ENCODE data around the gene LRG1.
A peak's percentile ranks its signal among the peaks of the same experiment; 100 is the strongest.

The LRG1 gene

DNA sequence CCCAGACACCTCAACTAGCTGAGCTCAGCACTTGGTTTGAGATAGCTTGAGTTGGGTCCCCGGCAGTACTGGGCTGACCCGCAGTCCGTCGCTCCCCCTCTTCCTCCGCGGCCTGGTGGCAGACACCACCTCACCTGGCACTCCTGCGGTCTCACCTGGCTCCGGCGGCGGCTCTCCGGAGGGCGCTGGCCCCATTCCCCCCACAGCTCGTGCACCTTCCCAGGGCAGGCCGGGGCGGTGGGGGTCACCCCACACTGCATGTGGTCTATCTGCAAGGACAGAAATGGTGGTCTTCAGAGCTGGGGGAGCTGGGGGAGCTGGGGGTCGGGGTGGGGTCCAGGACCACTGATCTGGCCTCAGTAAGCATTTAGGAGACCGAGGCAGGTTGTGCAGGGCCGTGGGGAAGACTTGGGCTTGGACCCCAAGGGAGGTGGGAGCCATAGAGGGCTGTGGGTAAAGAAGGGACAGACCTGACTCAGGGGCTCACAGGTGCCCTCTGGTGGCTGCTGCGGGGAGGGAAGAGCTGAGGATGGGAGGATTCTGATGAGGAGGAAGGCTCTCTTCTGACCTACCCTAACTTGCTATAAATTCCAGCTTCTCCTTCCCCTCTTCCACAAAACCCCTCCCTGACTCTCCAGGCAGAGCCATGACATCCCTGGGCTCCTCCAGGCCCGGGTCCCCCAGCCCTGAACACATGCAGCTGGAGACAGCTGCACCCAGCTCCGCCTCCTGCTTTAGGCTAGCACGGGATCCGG lies 14.9 kb downstream of the LRG1 start:
- DNase-seq: peak; percentile 80 to 82

DNA sequence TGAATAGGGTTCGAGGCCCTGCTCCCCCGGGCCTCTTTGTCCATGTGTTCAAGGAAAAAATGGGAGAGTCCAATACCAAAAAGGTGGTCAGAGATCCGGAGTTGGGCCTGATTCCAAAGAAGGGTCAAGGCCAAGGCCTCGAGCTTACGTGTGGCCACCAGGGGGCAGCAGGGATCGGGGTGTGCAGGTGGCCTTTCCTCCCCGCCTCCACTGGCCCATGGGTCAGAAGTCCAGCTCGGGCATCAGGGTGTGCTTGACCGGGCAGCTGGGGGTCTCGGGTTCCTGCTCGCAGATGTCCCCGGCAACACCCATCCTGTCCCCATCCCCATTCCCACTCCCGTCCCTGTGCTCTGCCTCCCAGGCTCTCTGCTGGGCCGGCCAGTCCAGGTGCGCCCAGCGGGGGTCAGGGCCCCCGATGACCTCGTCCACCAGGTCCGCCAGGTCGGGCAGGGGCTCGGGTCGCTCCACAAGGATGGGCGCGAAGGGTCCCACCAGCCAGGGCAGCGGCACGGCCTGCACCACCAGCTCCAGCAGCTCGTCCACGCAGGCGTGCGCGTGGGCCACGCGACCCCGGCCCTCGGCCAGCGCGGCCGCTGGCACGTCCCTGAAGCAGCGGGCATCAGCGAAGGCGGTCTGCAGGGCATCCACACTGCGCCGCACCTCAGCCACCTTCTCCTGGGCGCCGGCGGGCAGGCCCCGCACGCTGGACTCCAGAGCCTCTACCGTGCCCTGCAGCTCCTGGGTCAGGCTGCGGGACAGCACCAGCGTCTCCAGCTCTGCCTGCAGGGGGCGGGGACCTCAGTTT lies 16.3 kb downstream of the LRG1 start:
- peak; percentile 37 to 42 for DNase-seq

DNA sequence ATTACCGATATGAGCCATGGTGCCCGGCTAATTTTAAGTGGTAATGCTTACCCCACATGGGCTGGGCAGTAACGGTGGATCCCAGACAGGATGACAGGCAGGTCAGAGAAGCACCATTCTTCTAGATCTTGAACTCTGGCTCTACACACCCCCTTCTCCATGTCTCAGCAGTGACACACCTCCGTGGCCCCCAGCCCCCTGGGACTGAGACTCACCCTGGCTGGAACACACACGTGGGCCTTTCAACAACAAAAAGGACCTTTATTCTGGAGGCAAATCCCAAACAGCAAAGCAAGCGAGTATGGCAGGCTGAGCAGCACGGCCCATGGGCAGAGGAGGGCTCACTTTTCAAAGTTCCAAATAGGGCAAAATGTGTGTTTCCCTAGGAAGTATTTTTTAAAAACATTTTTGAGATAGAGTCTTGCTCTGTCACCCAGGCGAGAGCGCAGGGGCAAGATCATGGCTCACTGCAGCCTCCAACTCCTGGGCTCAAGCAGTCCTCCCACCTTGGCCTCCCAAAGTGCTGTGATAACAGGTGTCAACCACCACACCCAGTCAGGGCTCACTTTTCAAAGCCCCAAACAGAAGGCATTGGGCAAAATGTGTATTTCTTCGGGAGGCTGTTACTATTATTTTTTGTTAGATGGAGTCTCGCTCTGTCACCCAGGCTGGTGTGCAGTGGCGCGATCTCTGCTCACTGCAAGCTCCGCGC lies 17.4 kb downstream of the LRG1 start:
- no peak for DNase-seq

DNA sequence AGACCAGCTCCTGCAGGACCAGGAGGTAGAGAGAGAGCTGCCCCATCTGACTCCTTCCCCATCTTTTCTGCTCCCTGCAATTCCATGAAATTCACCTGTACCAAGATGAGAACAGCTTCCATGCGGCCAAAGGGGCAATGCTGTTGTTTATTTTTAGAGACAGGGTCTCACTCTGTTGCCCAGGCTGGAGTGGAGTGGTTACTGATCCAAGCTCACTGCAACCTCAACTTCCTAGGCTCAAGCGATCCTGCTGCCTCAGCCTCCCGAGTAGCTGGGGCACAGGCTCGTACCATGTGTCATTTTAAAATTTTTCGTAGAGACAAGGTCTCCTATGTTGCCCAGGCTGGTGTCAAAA lies 18.0 kb downstream of the LRG1 start:
- DNase-seq: no peak

DNA sequence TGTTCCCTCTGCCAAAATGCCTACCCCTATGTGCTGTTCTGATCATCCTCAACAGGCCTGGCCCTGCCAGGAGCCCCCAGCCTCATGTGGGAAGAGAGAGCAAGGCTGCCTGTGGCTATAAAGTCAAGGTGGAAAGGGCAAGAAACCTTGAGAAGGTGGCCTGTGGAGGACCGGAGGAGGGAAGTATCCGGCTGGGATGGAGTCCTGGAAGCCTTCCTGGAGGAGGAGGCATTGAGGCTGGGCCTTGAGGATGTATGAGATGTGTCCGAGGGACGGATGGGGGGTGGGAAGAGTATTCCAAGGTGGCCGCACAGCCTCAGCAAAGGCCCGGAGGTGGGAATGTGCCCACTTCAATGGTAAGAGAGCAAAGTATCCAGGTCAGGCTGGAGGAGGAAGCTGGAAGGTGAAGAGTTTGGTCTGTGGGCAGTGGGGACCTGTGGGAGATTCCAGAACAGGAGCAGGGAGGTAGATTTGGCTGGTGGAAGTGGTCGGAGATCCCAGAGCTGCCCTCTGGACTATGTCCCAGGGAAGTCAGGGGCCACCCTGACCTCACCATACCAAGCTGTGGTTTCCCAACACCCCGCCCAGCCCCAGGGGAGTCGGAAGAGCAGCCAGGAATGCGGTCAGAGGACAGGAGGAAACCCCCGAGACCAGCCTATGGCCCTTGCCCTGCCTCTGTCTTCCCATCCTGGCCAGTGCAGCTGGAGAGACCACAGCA lies 18.5 kb downstream of the LRG1 start:
- no peak for DNase-seq

DNA sequence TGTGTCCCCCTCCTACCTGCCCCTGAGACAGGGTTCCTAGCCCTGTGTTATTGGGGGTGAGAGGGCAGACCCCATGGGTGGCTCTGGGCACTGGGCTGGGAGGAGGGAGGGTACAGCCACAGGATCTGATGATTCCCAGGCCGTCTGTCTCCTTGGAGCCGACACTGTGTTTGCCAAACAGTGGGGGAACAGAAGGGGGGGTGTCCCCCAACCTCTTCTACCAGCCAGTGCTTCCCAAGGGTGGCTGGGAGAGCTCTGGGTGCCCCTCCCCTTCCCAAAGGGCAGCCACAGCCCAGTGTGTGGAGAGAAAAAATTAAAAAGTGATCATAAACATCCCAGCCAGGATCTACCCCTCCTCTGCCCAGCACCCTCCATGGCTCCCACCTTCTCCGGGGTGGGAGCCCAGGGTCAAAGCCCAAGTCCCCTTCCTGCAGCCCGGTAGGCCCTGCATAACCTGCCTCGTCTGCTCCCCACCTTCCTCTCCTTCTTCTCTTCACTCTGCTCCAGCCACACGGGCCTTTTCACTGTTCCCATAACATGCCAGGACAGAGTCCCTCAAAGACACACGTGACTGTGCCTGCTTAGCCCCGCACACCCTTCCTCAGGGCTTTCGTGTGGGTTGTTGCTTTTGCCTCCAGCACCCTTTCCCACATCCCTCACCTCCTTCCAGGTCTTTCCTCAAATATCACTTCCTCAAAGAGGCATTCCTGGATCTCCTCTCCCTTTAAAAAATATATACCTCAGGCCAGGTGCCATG lies 20.1 kb downstream of the LRG1 start:
- DNase-seq: no peak

DNA sequence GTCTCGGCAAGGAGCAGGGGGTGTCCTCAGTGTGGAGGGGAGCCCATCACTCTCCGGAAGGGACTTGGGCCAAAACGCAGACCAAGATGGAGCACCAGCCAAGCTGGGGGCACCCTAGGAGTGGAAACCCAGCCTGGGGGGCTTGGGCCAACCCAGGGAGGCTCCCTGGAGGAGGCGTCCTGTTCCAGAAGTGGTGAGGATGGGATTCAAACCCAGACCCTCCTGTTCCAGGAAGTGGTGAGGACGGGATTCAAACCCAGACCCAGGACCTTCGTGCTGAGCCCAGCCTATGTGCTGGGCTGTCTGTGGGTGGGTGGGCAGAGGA lies 20.7 kb downstream of the LRG1 start:
- no peak for DNase-seq

DNA sequence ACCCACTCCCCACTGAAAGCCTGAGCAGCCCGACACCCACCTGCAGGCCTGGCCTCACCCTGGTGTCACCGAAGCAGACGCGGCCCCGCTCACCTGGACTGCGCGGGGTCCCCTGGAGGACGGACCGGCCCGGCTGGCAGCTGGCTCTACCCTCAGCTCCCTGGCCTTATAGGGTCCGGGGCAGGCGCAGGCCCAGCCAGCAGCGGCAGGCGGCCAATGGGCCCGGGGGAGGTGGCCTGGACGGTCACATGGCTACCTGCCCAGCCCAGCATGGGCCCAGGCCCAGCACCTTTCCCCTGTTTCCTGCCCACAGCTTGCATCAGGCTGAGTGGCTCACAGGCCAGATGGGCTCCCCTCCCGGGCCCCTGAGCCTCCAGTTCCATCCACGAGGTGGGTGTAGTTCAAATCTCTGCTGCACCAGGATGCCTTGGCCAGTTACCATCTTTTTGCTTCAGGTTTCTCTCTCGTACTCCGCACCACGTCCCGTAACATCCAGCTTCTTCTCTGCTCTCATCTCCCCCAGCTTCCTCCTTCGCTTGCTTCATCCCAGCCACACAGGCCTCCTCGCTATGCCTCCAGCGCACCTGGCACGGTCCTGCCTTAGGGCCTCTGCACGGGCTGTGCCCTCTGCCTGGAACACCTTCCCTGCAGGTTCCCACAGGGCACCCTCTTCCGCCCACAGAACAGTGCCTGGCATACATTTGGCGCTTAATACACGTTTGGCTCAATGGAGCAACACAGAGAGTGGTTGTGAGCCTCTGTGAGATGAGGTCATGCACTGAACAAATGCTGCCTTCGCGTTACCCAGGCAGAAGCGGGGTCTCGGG lies 21.3 kb downstream of the LRG1 start, which contains the start of gene PLIN4:
Gene PLIN4, minus strand, starts transcription at position 142 of the 827 bp plus-strand sequence. CDS start 214 bp downstream, outside the sequence.
- no peak for DNase-seq

DNA sequence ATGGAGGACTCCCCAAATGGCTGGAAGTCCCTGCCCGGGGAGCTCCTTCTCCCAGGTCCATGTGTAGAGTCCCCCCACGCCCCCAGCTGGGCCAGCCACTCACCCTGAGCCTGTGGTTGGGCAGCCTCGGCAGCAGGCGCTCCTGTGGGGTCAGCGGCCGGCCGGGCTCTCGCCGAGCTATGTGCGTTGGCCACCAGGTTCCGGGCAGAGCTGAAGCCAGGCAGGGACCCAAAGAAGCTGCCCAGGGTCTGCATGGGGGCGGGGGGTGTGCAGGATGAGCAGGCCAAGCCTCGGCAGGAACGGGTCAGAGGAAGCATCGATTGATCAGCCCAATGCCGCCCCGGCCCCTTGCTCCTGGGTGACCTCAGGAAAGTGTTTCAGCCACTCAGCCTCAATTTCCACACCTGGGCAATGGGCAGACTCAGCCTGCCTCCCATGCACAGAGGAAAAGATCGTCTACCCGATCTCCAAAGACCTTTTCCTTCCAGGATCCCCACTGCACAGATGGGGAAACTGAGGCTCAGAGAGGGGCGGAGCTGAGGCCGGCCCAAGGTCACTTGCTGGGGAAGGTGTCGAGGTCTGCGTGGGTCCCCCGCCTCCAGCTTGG lies 22.3 kb downstream of the LRG1 start:
- DNase-seq: no peak

DNA sequence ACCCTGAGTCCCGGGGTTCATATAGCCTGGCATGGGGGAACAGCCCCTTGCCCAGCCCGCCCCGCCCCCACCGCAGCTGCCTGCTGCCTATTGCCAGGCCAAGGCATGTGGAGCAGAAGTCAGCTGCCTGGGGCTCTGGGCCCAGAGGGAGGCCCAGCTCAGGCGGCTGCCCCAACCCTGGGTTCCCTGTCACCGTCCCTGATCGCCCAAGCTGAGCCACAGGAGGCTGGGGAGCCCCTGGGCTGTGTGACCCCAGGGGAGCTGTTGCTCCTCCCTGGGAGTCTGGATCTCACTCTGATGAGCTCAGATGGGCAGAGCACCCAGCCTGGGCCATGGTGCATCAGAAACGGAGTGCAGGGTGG lies 22.9 kb downstream of the LRG1 start:
- DNase-seq: no peak

DNA sequence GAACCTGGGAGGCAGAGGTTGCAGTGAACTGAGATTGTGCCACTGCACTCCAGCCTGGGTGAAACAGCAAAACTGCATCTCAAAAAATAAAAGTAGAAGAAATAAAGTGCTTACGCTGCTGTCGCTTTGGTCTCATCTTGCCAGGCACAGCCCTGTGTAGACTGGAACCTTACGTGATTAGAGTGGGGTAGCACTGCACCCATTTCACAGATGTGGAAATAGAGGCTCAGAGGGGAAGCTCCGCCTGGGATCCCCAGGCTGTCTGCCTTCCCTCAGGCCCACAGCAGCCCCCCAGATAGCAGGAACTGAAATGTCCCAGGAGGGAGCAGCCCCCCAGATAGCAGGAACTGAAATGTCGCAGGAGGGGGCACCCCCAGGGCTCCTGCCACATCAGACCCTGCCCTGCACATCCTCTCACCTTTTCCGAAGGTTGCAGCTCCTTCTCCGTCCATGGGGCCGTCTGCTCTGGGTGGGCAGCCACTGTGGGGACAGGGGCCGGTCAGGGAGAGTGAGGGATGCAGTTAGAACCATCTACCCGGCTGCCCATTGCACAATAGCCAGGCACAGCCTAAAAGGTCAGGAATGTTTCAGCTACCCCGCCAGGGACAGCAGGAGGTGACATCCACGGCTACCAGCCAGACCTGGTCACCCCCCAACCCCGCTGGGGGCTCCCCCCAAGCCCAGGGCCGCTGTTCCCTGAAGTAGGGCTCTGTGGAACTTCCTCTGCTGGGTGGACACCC lies 23.5 kb downstream of the LRG1 start:
- DNase-seq: no peak

DNA sequence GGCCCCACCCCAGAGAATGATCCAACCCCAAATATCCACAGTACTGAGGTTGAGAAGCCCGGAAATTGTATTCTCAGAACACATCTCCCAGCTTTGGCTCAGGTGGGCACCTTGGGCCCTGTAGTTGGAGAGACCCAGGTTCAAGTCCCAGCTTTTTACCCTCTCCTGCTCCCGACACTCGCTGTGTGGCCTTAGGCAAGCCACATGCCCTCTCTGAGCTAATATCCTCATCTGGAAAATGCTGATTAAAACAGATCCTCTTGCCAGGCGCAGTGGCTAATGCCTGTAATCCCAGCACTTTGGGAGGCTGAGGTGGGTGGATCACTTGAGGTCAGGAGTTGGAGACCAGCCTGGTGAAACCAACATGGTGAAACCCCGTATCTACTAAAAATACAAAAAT lies 24.1 kb downstream of the LRG1 start:
- DNase-seq: no peak

DNA sequence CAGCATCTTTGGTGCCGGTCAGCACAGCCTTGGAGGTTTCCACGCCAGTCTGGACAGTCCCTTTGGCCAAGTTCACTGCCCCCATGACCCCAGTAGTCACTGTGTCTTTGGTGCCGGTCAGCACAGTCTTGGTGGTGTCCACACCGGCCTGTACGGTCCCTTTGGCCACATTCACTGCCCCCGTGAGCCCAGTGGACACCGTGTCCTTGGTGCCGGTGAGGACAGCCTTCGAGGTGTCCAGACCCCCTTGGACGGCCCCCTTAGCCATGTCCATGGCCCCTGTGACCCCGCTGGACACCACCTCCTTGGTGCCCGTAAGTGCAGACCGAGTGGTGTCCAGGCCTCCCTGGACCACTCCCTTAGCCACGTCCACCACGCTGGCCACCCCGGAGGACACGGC lies 26.6 kb downstream of the LRG1 start:
- DNase-seq: no peak

DNA sequence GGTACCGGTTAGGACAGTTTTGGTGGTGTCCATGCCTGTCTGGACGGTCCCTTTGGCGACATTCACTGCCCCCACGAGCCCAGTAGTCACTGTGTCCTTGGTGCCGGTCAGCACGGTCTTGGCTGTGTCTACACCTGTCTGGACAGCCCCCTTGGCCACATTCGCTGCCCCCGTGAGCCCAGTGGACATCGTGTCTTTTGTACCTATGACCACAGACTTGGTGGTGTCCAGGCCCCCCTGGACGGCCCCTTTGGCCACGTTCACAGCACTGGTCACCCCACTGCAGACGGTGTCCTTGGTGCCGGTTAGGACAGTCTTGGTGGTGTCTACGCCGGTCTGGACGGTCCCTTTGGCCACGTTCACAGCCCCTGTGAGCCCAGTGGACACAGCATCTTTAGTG lies 27.8 kb downstream of the LRG1 start:
- DNase-seq: no peak

DNA sequence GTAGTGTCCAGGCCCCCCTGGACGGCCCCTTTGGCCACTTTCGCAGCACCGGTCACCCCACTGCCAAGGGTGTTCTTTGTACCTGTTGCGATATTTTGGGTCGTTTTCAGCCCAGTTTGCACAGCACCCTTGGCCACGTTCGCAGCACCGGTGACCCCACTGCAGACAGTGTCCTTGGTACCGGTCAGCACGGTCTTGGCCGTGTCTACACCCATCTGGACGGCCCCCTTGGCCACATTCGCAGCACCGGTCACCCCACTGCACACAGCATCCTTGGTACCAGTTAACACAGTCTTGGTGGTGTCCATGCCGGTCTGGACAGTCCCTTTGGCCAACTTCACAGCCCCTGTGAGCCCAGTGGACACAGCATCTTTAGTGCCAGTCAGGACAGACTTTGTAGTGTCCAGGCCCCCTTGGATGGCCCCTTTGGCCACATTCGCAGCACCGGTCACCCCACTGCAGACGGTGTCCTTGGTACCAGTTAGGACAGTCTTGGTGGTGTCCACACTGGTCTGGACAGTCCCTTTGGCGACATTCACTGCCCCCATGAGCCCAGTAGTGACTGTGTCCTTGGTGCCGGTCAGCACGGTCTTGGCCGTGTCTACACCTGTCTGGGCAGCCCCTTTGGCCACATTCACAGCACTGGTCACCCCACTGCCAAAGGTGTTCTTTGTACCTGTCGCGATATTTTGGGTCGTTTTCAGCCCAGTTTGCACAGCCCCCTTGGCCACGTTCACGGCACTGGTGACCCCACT lies 28.4 kb downstream of the LRG1 start:
- no peak for DNase-seq

DNA sequence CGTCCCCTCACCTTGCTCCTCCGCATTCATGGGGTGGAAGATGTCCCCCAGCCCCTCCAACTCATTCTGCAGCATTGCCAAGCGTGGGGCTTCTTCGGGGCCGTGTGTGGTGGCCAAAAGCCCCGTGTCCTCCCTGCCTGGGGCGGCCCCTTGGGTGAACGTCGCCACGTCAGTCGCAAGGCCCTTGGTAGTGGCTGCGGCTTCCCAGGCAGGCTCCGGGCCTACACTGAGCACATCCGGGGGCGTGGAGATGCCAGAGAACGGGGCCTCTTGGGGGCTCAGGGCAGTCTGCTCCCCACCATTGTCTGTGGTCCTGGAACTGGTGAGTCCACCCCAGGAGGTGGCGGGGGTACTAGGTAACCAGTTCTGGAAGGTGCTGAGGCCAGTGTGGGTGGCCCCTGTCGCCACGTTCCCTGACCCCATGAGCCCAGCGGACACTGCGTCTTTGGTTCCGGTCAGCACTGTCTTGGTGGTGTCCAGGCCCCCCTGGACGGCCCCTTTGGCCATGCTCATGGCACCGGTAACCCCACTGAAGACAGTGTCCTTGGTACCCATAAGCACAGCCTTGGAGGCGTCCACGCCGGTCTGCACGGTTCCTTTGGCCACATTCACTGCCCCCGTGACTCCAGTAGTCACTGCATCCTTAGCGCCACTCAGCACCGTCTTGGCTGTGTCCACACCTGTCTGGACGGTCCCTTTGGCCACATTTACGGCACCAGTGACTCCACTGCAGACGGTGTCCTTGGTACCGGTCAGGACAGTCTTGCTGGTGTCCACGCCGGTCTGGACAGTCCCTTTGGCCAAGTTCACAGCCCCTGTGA lies 29.2 kb downstream of the LRG1 start:
- DNase-seq: no peak

DNA sequence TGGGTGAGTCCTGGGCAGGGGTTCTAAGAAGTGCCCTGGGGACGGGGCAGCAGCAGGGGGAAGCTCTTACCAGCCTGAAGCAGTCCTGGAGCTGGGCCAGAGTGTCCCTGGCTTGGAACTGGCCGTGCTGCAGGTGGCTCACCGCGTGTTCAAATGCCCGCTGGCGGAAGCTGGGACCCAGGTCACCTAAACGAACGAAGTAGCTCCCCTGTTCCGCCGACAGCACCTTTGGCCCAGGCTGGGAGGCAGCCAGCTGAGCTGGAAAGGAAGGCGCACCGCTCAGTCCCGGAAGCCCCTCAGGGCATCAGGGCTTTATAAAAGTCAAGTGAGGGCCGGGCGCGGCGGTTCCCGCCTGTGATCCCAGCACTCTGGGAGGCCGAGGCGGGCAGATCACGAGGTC lies 31.1 kb downstream of the LRG1 start:
- no peak for DNase-seq

DNA sequence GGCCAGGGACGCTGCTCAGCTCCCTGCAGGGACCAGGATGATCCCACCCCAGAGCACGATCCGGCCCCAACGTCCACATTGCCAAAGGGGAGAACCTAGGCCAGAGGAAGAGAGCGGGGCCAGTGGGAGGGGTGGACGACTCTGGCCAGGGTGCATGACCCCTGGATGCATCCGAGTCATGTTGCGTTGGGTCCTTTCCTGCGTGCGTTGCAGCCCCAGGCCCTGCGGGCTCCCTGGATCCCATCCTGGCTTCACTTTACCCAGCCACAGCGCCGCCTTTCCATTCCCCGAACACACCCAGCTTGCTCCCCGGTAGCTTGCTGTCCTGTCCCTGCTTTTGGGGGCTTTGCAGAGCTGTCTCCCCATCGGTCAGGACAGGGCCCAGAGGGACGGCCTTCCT lies 32.0 kb downstream of the LRG1 start:
- DNase-seq: no peak

DNA sequence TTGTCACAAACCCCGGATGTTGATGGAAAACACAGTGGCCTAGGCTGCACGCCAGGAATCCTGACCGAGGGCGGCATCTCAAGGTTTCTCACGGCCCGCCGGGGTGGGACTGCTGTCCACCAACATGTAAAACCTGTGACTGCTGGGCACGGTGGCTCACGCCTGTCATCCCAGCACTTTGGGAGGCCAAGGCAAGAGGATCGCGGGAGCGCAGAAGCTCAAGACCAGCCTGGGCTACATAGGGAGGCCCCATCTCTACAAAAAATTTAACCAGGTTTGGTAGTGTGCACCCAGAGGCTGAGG lies 32.7 kb downstream of the LRG1 start:
- no peak for DNase-seq

Measured in activated CD4-positive, alpha-beta T cell treated with anti-CD3 and anti-CD28 coated beads, Interleukin-2, amount 50 U/mL, for 48 hours (primary cell).